A673 (cell line): ENCODE data around the gene ABCC10. TPM values are rescaled to one million over a fixed set of nuclear protein-coding genes. Genes with fewer than 3 reads are reported as not detected.
"Not testable (repeated sequence)": the region's sequence is repeated elsewhere in the genome, so short reads cannot be mapped to it uniquely, and the experiment has no call there.

Source experiments
- BruUV-seq: library from RNA; stranded (reverse); fragments of 400-500 nt; replicated peaks from 2 replicates; lab custom pipeline; 2021; lab: Mats Ljungman, UMichigan
- CTCF ChIA-PET: fragments of 300-600 bp; sonication (Branson Sonifier 250); formaldehyde crosslinking; loops from one replicate; lab custom pipeline; 2022; ENCODE audit warnings: antibody characterized with exemption; lab: Charles Lee
- POLR2A ChIA-PET: fragments of 300-600 bp; sonication (Branson Sonifier 250); formaldehyde crosslinking; loops from one replicate; lab custom pipeline; 2022; ENCODE audit warnings: antibody characterized with exemption; ENCODE audit not compliant: low non-redundant PET; lab: Charles Lee
- DNase-seq: peaks from one replicate; pipeline ENCODE4 v3.0.0-alpha.2; 2015; ENCODE audit warnings: low spot score
- H3K27ac ChIP-seq: fragments of 200-600 bp; sonication (generic); 2 replicates; pipeline ENCODE4 v1.5.1; 2016; ENCODE audit warnings: mixed run types, low read depth, mild to moderate bottlenecking, mixed read lengths, antibody characterized with exemption, low read length; ENCODE audit not compliant: poor library complexity, severe bottlenecking
- H3K27me3 ChIP-seq: fragments of 200-600 bp; sonication (generic); replicated peaks from 2 replicates; pipeline ENCODE4 v1.6.1; 2017; ENCODE audit warnings: mixed run types, low read depth, mild to moderate bottlenecking, mixed read lengths, antibody characterized with exemption, low read length; ENCODE audit not compliant: insufficient read depth, poor library complexity
- H3K36me3 ChIP-seq: fragments of 200-600 bp; sonication (generic); 2 replicates; pipeline ENCODE4 v1.6.1; 2016; ENCODE audit warnings: mixed run types, mild to moderate bottlenecking, mixed read lengths, antibody characterized with exemption, low read length; ENCODE audit not compliant: insufficient read depth, poor library complexity, severe bottlenecking
- H3K4me1 ChIP-seq: fragments of 200-600 bp; sonication (generic); 2 replicates; pipeline ENCODE4 v1.6.1; 2017; ENCODE audit warnings: mixed run types, mild to moderate bottlenecking, mixed read lengths, antibody characterized with exemption, low read length; ENCODE audit not compliant: insufficient read depth, poor library complexity, severe bottlenecking
- H3K4me3 ChIP-seq: fragments of 200-600 bp; sonication (generic); 2 replicates; pipeline ENCODE4 v1.5.1; 2016; ENCODE audit warnings: low read depth, mixed run types, mild to moderate bottlenecking, mixed read lengths, low read length; ENCODE audit not compliant: poor library complexity, severe bottlenecking
- H3K9me3 ChIP-seq: fragments of 200-600 bp; sonication (generic); 2 replicates; pipeline ENCODE4 v1.6.1; 2016; ENCODE audit warnings: mixed run types, low read depth, mild to moderate bottlenecking, mixed read lengths, antibody characterized with exemption, low read length; ENCODE audit not compliant: poor library complexity, severe bottlenecking
- EZH2 ChIP-seq: fragments of 200-600 bp; sonication (generic); IDR thresholded peaks from 2 replicates; pipeline ENCODE4 v1.6.1; 2017; ENCODE audit warnings: borderline replicate concordance, low read depth, mild to moderate bottlenecking, mixed read lengths, antibody characterized with exemption, low read length; ENCODE audit not compliant: poor library complexity, severe bottlenecking
- intact Hi-C: fragments of 100-400 bp; cut with micrococcal nuclease; formaldehyde crosslinking; loops from one replicate; pipeline ENCODE4 v1.10.0; 2022; ENCODE audit not compliant: unreplicated experiment
- total RNA-seq: library from RNA; stranded (reverse); gene quantifications from 2 replicates; pipeline ENCODE4 v1.2.3, GENCODE V29; 2021
- TF ChIP-seq, protein P1 (sequence below): fragments of 300-800, 200-600 bp; sonication (generic); conservative IDR thresholded peaks from 2 replicates; pipeline ENCODE4 v1.5.1; 2017; ENCODE audit warnings: low read depth, mild to moderate bottlenecking, antibody characterized with exemption, low read length, moderate library complexity, mixed read lengths

Gene ABCC10
- total RNA-seq, 1 experiment from 2014 or later: 46.4 TPM

DNA sequence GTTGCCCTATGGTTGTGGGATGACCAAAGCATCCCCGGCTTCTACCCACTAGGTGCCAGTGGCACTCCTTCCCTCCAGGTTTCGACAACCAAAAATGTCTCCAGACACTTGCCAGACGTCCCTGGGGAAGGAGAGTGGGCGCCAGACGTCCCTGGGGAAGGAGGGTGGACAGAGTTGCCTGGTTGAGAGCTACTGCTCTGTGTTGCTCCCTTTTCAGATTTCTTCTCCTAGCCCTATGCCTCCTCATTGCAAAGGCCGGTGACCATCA is 69.7 kb downstream of the ABCC10 start:
- H3K27me3 ChIP-seq: no peaks in the 10 kb centered on the region
- peaks cover 30% of the 10 kb centered on the region for H3K36me3 ChIP-seq
- POLR2A ChIA-PET: interaction anchor here (0.6 kb wide), 1 partner anchor 231 kb away, joined by 7 read pairs; no protein-coding TSS in a partner anchor
- H3K4me3 ChIP-seq: no peak overlapping the region
- peaks cover 28% of the 10 kb centered on the region for H3K4me1 ChIP-seq
- TF ChIP-seq, protein P1, sequence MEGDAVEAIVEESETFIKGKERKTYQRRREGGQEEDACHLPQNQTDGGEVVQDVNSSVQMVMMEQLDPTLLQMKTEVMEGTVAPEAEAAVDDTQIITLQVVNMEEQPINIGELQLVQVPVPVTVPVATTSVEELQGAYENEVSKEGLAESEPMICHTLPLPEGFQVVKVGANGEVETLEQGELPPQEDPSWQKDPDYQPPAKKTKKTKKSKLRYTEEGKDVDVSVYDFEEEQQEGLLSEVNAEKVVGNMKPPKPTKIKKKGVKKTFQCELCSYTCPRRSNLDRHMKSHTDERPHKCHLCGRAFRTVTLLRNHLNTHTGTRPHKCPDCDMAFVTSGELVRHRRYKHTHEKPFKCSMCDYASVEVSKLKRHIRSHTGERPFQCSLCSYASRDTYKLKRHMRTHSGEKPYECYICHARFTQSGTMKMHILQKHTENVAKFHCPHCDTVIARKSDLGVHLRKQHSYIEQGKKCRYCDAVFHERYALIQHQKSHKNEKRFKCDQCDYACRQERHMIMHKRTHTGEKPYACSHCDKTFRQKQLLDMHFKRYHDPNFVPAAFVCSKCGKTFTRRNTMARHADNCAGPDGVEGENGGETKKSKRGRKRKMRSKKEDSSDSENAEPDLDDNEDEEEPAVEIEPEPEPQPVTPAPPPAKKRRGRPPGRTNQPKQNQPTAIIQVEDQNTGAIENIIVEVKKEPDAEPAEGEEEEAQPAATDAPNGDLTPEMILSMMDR: no peak
- TF ChIP-seq EZH2: no peak
- no peaks in the 10 kb centered on the region for H3K9me3 ChIP-seq
- no peak overlapping the region for H3K27ac ChIP-seq
- no peak for DNase-seq
- no TSS peak for BruUV-seq
- intact Hi-C loops: no loop called here
- CTCF ChIA-PET: no interaction called here

DNA sequence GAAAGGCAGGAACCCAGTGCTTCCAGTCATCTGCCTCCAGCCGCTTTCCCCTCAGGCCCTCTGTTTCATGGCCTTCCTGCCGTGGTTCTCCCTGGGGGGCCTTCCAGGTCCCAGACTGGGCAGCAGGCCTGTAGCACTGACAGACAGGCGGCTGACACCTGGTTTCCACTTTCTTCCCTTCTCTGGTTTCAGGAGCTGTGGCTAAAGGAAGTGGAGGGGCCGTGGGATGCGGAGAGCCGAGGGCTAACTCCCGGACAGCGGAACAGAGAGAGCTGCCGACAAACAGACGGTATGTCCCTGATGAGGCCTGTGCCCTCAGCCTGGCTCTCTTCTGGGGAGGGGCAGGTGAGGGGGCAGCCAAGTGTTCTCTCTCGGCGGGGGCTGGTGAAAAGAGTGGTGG is 70.3 kb downstream of the ABCC10 start:
- no peaks in the 10 kb centered on the region for H3K27me3 ChIP-seq
- DNase-seq: no peak
- no peak overlapping the region for H3K27ac ChIP-seq
- ChIA-PET CTCF (no interaction called here), POLR2A (no interaction called here)
- no peaks in the 10 kb centered on the region for H3K9me3 ChIP-seq
- H3K4me3 ChIP-seq: no peak overlapping the region
- H3K36me3 ChIP-seq: peaks cover 33% of the 10 kb centered on the region
- TF ChIP-seq, protein P1: no peak
- TF ChIP-seq EZH2: no peak
- intact Hi-C loops: no loop called here
- BruUV-seq: no TSS peak
- H3K4me1 ChIP-seq: peaks cover 22% of the 10 kb centered on the region

DNA sequence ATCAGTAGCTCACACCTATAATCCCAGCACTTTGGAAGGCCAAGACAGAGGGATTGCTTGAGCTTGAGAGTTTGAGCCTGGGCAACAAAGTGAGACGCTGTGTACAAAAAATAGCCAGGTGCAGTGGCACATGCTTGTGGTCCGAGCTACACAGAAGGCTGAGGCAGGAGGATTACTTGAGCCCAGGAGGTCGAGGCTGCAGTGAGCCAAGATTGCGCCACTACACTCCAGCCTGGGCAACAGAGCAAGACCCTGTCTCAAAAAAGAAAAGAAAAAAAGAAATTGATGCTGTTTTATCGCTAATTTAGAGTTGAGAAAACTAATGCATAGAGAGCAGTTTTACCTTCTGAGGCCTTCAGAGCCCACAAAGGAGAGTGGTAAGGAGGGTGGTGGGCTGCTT is 71.0 kb downstream of the ABCC10 start:
- BruUV-seq, H3K27ac ChIP-seq, POLR2A ChIA-PET, intact Hi-C loops, DNase-seq, H3K4me3 ChIP-seq, H3K9me3 ChIP-seq, H3K27me3 ChIP-seq: not testable (repeated sequence)
- CTCF ChIA-PET: interaction anchor here (0.5 kb wide), 1 partner anchor 163 kb away, joined by 3 read pairs; no protein-coding TSS in a partner anchor
- Histone ChIP-seq H3K4me1 (peaks cover 16% of the 10 kb centered on the region), H3K36me3 (peaks cover 39% of the 10 kb centered on the region)
